GM19043 (cell line): ENCODE results near the gene FAM81A.
"Not testable (repeated sequence)": the region's sequence is repeated elsewhere in the genome, so short reads cannot be mapped to it uniquely, and the experiment has no call there.

Experiments
- ATAC-seq: cut with Tn5 transposase; IDR thresholded peaks from one replicate; pipeline ENCODE4 v1.9.1; 2021; ENCODE audit warnings: low read depth; ENCODE audit not compliant: unreplicated experiment

FAM81A gene

GRCh38 chr15:59420986-59421618 lies 16.9 kb upstream of the FAM81A start:
- no peak for ATAC-seq

GRCh38 chr15:59424616-59425015 lies 13.4 kb upstream of the FAM81A start:
- ATAC-seq = no peak

DNA sequence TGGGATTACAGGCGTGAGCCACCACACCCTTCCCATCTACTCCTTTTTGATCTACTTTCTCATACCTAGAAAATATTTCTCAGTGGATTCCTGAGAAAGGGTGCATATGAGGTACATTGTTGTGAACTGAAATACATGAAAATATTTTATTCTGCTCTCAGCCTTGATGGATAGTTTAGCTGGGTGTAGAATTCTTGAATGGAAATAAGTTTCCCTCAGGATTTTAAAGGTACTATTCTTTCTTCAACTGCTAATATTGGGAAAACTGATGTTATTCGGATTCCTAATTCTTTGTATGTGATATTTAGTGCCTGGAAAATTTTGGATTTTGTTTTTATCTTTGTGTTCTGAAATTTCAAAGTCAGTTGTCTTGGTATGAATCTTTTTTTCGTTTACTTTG lies 9.1 kb upstream of the FAM81A start:
- ATAC-seq = not testable (repeated sequence)

- ATAC-seq = no peak
Measured at GRCh38 chr15:59432389-59432788, 5.6 kb upstream of the FAM81A start.

GRCh38 chr15:59434481-59434880 lies 3.5 kb upstream of the FAM81A start:
- ATAC-seq = no peak

GRCh38 chr15:59436774-59437141 lies 1.2 kb upstream of the FAM81A start:
- no peak for ATAC-seq

- ATAC-seq = no peak
Measured at GRCh38 chr15:59437142-59437816, 707 bp upstream of the FAM81A start.

DNA sequence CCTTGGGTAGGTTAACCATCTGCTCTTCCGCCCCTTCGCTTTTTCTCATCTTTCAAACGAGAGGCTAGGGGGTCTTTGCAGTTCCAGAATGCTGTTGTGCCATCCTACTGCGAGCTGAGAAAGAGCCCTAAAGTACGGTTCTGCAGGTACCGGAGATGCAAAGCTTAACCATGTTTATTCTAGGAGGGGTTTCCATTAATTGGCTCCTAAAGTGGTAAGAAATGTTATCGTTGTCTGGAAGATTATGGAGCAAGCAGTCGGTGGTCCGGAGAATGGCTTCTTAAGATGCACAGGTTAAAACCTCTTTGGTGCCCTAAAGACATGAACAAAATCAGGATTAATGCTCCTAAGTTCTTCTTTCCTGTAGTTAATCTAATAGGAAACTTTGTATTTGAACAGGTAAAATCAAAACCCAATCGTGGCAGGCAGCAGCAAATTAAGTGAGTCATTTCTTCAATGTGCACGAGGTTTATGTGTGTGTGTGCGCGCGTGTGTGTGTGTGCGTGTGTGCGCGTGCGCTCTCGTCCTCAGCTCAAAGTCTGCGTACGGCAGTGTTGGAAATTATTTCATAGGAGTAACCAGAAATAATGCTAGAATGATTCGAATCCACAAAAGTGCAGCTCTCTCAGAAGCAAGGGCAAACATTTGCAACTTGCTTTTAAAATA lies 772 bp downstream of the FAM81A start:
- no peak for ATAC-seq

- no peak for ATAC-seq
Measured at GRCh38 chr15:59439576-59439975, 1.6 kb downstream of the FAM81A start.

- peak; percentile 53 for ATAC-seq
Measured at GRCh38 chr15:59443341-59444072, 5.5 kb downstream of the FAM81A start.

DNA sequence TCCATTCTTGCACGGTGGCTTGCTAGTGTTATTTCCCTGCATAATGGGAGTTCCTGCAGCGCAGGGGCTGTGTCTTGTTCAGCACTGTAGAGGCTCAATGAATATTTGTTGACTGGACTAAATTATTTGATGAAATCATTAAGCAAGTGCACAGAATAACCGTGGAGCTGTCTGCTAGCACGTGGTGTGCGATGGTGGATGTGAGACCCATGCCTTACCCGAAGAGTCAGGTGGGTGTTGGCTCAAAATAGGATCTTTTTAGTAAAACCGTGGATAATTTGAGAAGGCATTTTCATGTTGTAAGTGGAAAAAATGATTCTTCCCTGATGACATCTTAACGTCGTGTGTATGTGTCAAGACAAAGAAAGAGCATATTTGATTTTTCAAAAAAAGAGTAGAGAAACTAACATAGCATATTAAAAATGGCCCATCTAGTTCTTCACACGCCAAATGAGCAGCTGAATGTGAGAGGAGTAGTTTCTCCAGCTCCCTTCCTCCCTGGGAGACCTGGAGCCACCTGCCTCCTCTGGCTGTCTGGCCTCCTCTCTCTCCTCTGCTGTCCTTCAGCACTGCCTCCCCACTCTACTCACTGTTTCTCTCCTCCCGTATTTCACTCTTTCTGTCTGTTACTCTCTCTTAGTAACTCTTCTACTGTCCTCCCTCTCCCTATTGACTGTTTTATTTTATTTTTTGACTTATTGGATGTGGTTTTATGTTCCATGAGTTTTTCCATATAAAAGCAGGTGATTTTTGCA lies 6.3 kb downstream of the FAM81A start:
- no peak for ATAC-seq

DNA sequence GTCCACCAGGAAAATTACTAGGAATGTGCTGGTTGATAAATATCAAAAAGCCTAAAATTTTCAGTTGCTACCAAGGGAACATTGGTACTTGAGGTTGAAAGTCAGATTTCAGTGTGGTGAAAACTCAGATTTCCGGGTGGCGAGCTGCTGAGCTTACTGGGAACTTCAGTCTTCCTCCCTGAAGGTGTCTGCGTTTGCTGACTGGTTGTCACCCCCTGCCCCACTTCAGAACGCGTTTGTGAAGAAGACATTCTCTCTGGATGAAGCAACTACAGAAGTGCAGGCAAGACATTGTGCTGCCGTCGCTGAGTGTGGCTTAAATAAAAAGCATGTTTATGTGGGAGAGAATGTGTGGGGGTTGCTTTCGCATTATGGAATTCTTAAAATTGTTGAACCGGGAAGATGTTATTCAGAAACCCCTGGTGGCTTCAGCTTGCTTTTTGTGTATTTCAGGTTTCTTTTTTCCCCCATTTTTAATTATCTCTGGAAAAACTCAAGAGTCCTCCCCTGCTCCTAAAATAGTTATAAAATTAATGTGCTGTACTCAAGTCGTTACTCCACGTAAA lies 7.1 kb downstream of the FAM81A start:
- no peak for ATAC-seq

DNA sequence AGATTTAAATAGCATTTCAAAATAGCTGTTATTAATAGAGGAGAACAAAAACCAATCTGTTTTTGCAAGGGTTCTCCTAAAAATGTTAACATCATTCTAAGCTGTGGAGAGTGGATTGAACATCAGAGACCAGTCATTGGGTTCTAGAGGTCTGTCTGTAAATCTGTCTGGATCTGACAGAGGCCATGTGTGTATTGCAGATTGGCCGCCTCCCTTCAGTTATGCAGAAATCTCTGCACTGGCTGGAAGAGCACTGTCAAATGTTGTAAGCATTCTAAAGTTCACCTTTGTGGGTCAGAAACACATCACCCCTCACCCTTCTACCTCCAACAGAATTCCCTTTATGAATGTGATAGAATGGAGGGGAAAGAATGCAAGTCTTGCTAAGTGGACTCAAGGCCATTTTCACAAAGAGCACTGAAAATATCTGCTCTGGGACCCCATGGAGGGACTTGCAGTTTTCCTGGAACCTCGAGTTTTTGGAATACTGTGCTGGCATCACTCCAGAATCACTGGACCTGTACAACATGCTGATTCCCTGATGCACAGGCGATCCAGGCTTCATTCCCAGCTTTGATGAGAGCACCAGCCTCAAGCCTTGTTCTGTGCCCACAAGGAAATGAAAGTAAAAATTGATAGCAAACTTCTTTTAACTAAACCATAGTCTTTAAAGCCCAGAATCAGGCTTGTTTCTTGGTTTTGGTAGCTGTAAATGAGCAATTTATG lies 8.4 kb downstream of the FAM81A start:
- ATAC-seq = no peak

DNA sequence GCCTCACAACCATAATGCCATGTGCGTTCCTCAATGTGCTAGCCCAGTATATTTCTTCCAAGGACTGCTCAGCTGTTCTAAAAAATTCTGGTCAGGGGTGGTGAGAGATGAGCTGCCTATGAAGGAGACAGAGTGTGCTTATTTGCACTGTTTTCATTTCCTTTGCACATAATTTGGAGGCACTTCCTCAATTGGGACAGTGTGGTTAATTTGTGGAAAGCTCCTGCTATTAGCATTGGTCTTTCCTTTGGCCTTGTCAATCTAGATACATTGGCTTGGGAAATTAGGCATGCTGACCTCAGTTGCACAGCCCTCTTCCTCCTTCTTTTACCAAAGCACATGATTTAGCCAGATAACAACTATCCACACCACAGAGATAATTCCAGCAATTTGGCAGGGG lies 9.4 kb downstream of the FAM81A start:
- no peak for ATAC-seq

DNA sequence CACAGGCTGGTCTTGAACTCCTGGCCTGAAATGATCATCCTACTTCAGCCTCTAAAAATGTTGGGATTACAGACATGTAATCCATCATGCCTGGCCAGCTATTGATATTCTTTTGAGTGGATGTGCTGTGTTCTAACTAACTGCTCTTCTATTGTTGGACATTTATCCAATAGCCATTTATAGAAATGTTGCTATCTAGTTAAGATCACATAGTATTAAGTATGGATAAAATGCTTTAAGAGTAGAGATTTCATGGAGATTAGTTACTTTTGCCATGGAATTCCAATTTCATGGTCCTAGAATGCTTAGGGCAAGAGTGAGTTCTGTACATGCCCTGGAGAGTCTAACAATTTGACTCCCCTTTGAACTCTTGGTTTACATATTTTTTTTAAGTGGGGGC lies 10.9 kb downstream of the FAM81A start:
- no peak for ATAC-seq

- ATAC-seq = no peak
Measured at GRCh38 chr15:59453474-59454215, 15.7 kb downstream of the FAM81A start.

DNA sequence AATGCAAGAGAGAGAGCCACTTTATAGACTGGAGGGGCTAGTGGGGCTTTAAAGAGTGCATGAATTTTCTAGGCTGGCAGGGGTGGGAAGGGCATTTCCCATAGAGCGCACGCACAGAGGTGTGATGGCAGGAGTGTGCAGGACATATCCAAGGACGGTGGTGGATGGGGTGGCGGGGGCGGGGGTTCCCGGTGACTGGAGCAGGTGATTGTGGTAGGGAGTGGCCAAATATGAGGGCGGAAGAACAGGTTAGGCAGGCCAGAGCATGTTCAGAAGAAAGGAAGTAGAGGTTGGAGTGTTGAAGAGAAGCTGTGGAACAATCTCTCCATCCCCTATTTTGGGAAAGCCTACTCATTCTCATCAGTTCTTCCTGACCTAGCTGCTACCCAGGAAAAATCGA lies 18.1 kb downstream of the FAM81A start:
- no peak for ATAC-seq

- no peak for ATAC-seq
Measured at GRCh38 chr15:59457103-59457502, 19.1 kb downstream of the FAM81A start.

GRCh38 chr15:59461521-59461920 lies 23.5 kb downstream of the FAM81A start:
- ATAC-seq = no peak
